Progenitor cell of endocrine pancreas (in vitro differentiated cells): Measurements from ENCODE around the gene MEX3A. TPM values are rescaled to one million over a fixed set of nuclear protein-coding genes. Genes with fewer than 3 reads are reported as not detected.
"Not testable (repeated sequence)": the region's sequence is repeated elsewhere in the genome, so short reads cannot be mapped to it uniquely, and the experiment has no call there.

ENCODE experiments used
- DNase-seq: peaks from one replicate; pipeline ENCODE4 v3.0.0; 2021; ENCODE audit warnings: low spot score; ENCODE audit not compliant: unreplicated experiment
- H3K27ac Mint-ChIP-seq: 2 replicates; pipeline ENCODE4 v1.8.0; 2021; ENCODE audit warnings: mild to moderate bottlenecking, moderate library complexity, mixed read lengths
- H3K27me3 Mint-ChIP-seq: 2 replicates; pipeline ENCODE4 v1.8.0; 2021; ENCODE audit warnings: mixed read lengths
- H3K36me3 Mint-ChIP-seq: 2 replicates; pipeline ENCODE4 v1.8.0; 2022; ENCODE audit warnings: mixed read lengths; ENCODE audit not compliant: insufficient read depth
- H3K4me1 Mint-ChIP-seq: 2 replicates; pipeline ENCODE4 v1.8.0; 2021; ENCODE audit warnings: low read depth, mixed read lengths
- H3K4me3 Mint-ChIP-seq: 2 replicates; pipeline ENCODE4 v1.8.0; 2021; ENCODE audit warnings: low read depth, mild to moderate bottlenecking, moderate library complexity, mixed read lengths
- H3K9me3 Mint-ChIP-seq: 2 replicates; pipeline ENCODE4 v1.8.0; 2021; ENCODE audit warnings: low read depth, mixed read lengths
- CTCF ChIP-seq: fragments of 200-600 bp; sonication (generic); IDR thresholded peaks from one replicate; pipeline ENCODE4 v1.5.0; 2021; ENCODE audit warnings: antibody characterized with exemption, mild to moderate bottlenecking; ENCODE audit not compliant: unreplicated experiment
- total RNA-seq: library from RNA; stranded (reverse); gene quantifications from 2 replicates; pipeline ENCODE4 v1.2.1, GENCODE V29; 2021

Gene MEX3A
- total RNA-seq, 1 donor from 2014 or later, result 112 TPM

DNA sequence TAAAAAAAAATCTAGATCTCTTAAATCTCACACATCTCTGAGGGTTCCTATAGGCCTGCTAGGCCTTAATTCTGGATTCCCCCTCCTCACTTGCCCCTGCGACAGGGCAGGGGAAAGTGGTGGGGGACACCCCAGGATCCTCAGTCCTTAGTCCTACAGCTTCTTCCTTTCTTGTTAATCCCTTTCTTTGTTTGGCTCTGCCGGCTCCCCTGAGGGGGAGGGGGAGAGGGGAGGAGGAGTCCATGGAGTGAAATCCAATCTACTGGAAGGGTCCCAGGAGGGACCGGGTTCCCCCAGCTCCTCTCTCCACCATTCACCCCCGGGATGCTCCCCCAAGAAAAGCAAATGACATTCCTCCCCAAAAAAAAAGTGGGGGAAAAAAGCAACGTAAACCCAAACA, 8.5 kb downstream of the MEX3A start:
- no peak for DNase-seq
- H3K27ac Mint-ChIP-seq, result peak overlapping the region; percentile 94
- peaks cover 29% of the 10 kb centered on the region for H3K36me3 Mint-ChIP-seq
- H3K4me3 Mint-ChIP-seq, result no peak overlapping the region
- no peaks in the 10 kb centered on the region for H3K9me3 Mint-ChIP-seq
- H3K27me3 Mint-ChIP-seq, result no peaks in the 10 kb centered on the region
- peaks cover 46% of the 10 kb centered on the region for H3K4me1 Mint-ChIP-seq
- TF ChIP-seq CTCF, result no peak

DNA sequence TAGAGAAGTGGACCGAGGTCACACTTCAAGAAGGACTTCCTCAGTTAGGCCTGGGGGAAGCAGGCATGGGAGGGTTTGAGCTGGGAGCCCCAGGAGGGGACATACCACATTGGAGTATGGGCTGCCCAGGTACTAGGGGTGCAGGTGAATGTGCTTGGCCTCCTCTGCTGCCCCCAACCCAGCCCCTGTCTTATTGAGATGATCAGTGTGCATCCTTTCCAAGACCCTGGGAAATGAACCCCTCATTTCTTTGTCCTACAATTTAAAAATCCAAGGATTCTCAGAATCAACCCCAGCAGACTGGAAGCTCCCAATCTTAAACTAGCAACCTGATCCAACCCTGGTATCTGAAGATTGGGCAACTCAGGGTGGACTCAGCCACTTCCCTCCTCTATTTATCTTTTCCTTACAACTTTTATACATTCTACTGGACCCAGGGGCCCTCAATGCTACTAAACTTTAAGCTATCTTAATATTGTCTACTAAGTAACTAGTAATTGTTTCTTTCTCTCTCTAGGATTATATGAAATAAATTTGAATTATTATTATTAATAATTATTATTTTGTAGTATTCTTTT, 9.1 kb downstream of the MEX3A start:
- peak overlapping the region; percentile 92 for H3K27ac Mint-ChIP-seq
- H3K36me3 Mint-ChIP-seq, result peaks cover 26% of the 10 kb centered on the region

GRCh38 chr1:156072251-156072650, 10.0 kb downstream of the MEX3A start:
- no peak overlapping the region for H3K4me3 Mint-ChIP-seq
- H3K36me3 Mint-ChIP-seq, result peaks cover 17% of the 10 kb centered on the region
- no peak for DNase-seq
- peak overlapping the region; percentile 92 for H3K27ac Mint-ChIP-seq
- H3K4me1 Mint-ChIP-seq, result peaks cover 32% of the 10 kb centered on the region
- no peaks in the 10 kb centered on the region for H3K9me3 Mint-ChIP-seq
- TF ChIP-seq CTCF, result no peak
- no peaks in the 10 kb centered on the region for H3K27me3 Mint-ChIP-seq

More for the DNA sequence above, 9.1 kb downstream of the MEX3A start:
- H3K4me3 Mint-ChIP-seq, result no peak overlapping the region
- no peak for TF ChIP-seq CTCF
- no peaks in the 10 kb centered on the region for H3K27me3 Mint-ChIP-seq
- H3K4me1 Mint-ChIP-seq, result peaks cover 41% of the 10 kb centered on the region
- DNase-seq, result no peak
- H3K9me3 Mint-ChIP-seq, result no peaks in the 10 kb centered on the region

- not testable (repeated sequence) for H3K27me3 Mint-ChIP-seq, H3K4me3 Mint-ChIP-seq, H3K9me3 Mint-ChIP-seq, DNase-seq
- Mint-ChIP-seq H3K36me3 (peaks cover 15% of the 10 kb centered on the region), H3K27ac (peak overlapping the region; percentile 73), H3K4me1 (peaks cover 26% of the 10 kb centered on the region)
Observed at GRCh38 chr1:156071332-156071816, 10.9 kb downstream of the MEX3A start.

DNA sequence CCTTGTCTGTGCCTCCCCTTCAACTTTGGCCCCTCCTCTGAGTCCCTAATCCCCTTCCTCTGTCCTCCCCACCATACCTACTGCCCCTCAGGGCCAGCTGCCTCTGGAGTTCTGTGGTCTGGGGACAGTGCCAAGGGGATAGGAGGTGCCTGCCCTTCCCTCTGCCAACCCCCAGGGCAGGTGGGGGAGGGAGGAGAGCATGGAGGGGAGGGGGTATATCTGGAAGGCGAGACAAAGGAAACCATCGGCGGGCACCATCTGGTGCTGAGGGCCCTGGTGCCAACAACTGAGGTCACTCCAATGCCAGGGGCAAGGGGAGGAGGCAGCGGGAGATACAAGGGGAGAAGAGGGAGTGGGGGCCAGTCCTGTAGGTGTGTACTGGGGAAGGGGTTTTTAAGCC, 11.7 kb downstream of the MEX3A start:
- H3K27ac Mint-ChIP-seq, result peak overlapping the region; percentile 56
- H3K36me3 Mint-ChIP-seq, result peaks cover 14% of the 10 kb centered on the region
- DNase-seq, result no peak
- no peak for TF ChIP-seq CTCF
- peaks cover 19% of the 10 kb centered on the region for H3K4me1 Mint-ChIP-seq
- H3K9me3 Mint-ChIP-seq, result no peaks in the 10 kb centered on the region
- no peak overlapping the region for H3K4me3 Mint-ChIP-seq
- H3K27me3 Mint-ChIP-seq, result no peaks in the 10 kb centered on the region
